ENCODE results near the gene DAZAP2.
"Not testable (repeated sequence)": the region's sequence is repeated elsewhere in the genome, so short reads cannot be mapped to it uniquely, and the experiment has no call there.

The DAZAP2 gene

DNA sequence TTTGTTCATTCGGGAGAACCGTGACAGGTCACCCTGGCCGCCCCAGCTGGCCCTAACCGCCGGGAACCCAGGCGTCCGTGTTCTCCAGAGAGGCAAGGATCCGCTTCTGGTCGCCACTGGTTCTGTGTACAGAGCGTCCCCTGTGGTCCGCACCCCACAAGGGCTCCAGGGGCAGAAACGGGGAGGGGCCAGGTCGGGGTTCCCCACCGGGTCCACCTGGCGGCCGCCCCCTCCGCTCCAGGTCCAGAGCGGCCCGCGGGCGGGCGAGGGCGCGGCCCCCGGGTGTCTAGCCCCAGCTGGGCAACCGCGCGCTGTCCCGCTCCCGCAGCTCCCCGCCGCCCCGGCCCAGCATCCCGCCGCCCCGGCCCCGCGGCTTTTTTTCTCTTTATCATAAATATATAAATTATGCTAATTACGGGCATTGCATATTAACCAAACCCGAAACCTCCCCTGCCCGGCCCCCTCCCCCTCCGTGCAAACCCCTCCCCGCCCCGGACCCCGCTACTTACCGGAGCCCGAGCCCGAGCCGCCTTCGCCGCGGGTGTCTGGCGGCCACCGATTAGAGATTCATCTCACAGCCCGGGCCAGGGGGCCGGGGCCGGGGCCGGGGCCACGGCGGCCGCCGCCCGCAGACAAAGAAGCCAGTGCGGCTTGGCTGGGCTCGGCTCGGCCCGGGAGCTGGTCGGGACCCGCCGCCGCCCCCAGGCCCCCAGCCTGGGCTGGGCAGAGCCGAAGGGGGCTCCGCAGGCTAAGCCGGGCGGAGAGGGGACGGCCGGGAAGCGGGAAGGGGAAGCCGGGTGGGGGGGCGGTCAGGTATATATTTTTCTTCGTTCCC, 21.3 kb upstream of the DAZAP2 start:
- no peak for FAIRE-seq

DNA sequence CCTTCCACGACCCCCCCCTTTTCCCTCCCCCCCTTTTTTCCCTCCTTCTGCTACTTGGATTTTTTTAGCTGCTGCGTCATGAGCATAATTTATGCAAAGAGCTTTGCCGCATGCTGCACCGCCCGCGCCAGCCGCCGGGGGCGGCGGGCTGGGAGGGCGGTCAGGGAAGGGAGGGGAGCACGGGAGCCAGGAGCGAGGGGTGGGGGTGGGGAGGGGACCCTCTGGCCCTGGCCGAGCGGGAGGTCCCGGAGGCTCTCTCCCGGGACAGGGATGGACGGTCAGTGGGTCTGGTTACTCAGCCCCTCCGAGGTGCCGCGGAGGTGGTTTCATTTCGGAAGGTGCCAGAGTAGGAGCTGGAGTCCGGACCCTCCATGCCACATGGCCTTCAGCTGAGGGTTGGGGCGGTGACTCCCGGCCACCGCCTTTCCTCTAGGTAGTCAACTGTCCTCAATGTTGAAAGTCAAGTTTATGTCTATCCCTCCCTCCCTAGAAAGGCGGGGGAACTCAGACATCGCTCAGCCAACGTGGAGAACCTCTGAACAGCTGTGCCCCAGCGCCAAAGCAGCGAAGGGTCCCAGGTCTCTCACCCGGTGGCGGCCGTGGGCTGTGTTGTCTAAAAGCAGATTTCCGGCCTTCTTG, 20.5 kb upstream of the DAZAP2 start, which contains the start of gene POU6F1:
POU6F1 (minus strand) TSS at position 95 of the 639 bp plus-strand sequence. CDS start 11,226 bp downstream, outside the sequence.
- no peak for FAIRE-seq

DNA sequence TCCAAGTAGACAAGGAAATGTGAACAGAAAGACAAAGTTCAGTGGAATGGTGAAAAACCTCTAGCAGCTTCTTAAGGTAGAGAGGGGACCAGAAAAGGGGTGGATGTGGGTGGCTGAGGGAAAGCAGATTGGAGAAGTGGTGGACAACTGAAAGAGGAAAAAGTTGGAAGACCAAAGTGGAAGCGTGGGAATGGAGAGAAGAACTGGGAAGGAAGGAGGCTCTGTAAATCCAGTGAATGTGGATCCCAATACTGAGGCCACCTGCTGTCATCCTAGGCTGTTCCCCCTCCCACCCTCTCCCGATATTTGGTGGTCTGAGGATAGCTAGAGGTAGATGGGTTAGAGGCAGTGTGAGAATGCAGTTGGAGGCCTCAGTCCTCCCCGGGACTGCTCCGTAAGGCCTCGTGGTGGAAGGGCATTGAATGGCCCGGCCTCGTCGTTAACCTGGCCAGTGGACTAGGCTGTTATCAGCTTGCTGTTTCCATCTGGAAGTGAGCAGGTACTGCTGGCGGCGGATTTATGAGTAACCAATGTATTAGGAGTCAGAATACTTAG, 19.9 kb upstream of the DAZAP2 start:
- no peak for FAIRE-seq

DNA sequence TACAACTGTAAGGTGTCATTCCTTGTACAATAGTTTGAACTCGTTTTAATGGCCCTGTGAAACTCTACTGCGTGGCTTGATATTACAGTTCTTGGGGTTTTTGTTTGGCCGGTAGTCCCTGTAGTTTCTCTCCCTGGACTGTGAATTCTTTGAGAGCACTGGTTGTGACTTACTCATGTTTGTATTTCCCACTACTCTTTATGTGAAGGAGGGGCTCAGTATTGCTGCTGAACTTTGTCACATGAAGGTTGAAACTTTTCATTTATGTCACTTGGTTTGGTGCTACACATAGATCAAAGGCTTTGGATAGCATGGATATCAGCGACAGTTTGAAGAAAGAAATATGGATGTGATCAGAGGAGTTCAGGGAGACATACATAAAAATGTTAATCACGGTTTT, 19.3 kb upstream of the DAZAP2 start:
- FAIRE-seq = no peak

- not testable (repeated sequence) for FAIRE-seq
Measured at GRCh38 chr12:51219857-51220256, 18.8 kb upstream of the DAZAP2 start.

GRCh38 chr12:51222461-51222860, 16.2 kb upstream of the DAZAP2 start:
- no peak for FAIRE-seq

- no peak for FAIRE-seq
Measured at GRCh38 chr12:51224625-51225024, 14.0 kb upstream of the DAZAP2 start.

GRCh38 chr12:51225234-51225633, 13.4 kb upstream of the DAZAP2 start:
- no peak for FAIRE-seq

DNA sequence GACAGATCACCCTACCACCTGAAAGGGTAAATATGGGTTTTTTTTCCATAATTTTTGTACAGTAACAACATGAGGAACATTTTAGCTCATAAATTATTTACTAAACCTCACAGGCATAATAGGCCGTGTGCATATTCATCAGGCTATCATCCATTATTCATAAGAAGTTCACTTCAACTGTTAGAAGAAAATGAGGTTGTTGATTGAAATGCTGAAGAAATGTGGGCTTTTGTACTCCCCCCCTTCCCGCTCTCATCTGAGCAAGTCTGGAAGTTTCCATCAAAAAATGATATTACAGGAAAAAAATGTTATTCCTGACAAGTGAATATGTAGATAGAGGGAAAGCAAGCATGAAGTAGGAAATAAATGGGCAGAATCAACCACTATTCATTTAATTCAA, 12.9 kb upstream of the DAZAP2 start:
- no peak for FAIRE-seq

DNA sequence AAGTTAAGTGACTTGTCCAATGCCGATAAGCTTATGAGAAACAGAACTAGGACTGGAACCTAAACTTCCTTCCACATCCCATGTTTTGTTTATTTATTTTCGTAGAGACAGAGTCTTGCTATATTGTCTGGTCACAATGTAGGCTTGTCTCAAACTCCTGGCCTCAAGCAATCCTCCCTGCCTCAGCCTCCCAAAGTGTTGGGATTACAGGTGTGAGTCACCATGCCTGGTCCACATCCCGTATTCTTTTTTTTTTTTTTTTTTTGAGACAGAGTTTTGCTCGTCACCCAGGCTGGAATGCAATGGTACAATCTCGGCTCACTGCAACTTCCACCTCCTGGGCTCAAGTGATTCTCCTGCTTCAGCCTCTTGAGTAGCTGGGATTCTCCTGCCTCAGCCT, 11.5 kb upstream of the DAZAP2 start:
- FAIRE-seq = not testable (repeated sequence)

DNA sequence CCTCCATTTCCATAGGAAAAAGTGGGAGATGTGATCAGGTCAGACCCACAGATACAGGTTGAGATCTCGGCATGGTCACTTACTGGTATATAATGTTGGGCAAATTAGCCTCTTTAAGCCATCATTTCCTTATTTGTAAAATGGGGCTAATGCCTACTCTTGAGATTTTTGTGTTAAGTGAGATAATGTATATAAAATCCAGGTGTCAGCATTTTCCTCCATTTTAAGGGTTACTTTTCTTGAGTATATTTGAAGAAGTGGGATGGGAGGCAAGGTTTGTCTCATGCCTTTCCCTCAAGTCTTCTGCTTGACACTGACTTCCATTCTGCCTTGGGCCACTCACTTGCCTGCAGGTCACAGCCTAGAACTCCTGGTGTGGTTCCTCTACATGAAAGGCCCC, 10.7 kb upstream of the DAZAP2 start:
- FAIRE-seq = no peak

- FAIRE-seq = no peak
Measured at GRCh38 chr12:51229116-51229809, 9.4 kb upstream of the DAZAP2 start.

- no peak for FAIRE-seq
Measured at GRCh38 chr12:51232642-51233041, 6.0 kb upstream of the DAZAP2 start.

DNA sequence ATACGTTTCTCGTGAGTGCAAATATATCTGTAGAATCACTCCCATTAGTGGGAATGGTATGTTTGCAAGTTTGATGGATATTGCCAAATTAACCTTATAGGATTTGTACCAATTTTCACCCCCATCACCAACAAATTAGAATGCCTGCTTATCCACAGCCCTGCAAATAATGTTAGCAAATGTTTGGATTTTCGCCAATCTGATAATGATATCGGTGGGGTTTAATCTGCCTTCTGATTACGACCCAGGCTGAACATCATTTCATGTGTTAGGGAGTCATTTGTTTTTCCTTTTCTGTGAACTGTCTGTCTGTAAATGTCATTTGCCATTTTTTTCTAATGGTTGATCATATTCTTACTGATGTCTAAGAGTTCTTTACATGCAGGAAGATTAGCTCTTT, 4.1 kb upstream of the DAZAP2 start:
- no peak for FAIRE-seq

DNA sequence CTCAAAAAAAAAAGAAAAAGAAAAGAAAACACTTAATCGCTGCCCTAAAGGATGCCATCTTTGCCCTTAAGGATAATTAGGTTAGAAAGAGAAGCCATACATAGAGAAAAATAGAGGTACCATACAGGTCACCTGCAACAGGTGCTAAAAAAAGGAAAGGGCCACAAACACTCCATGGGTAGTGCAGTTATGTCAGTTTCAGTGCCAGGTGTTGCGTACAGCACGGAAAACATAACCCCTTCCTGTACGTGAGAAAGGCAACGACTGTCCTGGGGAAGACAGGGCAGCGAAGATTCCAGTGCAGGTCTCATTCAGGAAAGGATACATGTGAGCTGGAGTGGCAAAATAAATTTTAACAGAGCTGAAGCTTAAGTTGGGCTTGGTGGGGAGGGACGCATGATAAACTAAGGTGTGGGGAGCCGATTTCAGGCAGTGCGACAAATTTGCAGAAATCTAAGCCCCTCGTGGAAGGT, 553 bp upstream of the DAZAP2 start:
- no peak for FAIRE-seq

DNA sequence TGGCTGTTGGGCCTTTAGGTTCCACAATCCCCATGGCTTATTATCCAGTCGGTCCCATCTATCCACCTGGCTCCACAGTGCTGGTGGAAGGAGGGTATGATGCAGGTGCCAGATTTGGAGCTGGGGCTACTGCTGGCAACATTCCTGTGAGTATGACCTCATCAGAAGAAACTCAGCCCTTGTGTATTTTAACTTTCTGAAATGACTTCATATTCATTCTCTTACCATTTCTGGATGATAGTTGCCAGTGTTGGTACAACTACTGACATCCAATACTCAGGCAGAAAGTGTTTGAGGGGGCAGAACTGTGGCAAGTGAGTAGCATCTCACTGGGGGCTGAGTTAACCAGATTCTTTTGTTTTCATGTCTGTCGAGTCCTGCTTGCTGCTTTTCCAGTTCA, 2.3 kb downstream of the DAZAP2 start:
- FAIRE-seq = no peak

DNA sequence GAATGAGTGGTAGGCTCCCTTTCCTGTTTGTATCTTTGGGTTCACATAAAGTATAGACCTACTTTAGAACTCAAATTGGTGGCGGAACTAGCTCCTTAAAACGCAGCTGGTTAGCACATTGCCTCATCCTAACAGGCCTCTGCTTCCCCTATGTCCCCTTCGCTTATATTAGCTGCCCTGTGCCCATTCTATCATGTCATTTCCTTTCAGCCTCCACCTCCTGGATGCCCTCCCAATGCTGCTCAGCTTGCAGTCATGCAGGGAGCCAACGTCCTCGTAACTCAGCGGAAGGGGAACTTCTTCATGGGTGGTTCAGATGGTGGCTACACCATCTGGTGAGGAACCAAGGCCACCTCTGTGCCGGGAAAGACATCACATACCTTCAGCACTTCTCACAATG, 3.5 kb downstream of the DAZAP2 start:
- no peak for FAIRE-seq

- no peak for FAIRE-seq
Measured at GRCh38 chr12:51242876-51243275, 4.2 kb downstream of the DAZAP2 start.

DNA sequence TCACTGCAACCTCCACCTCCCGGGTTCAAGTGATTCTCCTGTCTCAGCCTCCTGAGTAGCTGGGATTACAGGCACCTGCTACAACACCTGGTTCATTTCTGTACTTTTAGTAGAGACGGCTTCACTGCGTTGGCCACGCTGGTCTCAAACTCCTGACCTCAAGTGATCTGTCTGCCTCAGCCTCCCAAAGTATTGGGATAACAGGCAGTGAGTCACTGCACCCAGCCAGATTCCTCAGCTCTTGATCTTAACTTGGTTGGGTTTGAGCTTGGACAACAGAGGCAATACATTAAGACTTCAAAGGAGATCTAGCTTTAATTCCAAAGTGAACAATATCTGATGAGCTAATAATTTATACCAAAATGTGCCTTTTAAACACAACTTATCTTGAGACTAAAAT, 5.6 kb downstream of the DAZAP2 start:
- no peak for FAIRE-seq

- FAIRE-seq = no peak
Measured at GRCh38 chr12:51245476-51246253, 7.0 kb downstream of the DAZAP2 start.

DNA sequence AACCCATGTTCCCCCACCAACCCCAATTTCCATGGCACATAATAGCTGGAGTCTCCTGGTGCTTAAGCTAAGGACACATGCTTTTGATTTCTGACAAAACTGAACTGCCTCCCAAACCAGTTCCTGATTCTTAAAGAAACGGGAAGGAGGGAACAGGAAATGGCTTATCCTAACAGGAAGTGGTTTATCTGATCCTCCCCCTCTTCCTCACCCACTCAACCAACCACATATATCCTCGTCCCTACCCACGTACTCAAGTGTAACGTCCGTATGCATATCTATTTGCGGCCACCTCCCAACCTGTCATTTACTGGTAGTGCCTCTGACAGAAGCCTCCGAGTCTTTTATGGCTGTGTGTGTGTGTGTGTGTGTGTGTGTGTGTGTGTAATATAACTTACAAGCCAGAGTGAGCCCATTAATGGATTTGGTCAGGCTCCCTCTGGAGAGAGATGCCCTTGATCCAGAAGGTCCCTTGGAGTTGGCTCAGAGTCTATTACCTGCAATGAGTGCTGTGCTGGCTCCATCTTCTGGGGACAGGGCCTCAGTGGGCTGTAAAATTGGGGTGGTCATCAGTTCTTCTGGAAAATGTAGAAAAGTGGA, 7.7 kb downstream of the DAZAP2 start:
- no peak for FAIRE-seq
